ENCODE measurements around the gene EPS8.

GRCh38 chr12:15707516-15708199, 81.5 kb downstream of the EPS8 start:
- no peak for TF ChIP-seq CTCF (conservative IDR thresholded peaks at IDR 0.05)
- TF ChIP-seq EZH2 (IDR thresholded peaks at IDR 0.05; ENCODE audit: low read depth), result no peak

Measured in PC-9 (cell line).